ENCODE data around the gene CTNNA1. TPM values are rescaled to one million over a fixed set of nuclear protein-coding genes. Genes with fewer than 3 reads are reported as not detected.

Gene CTNNA1
- total RNA-seq, 1 donor from 2014 or later: 304 TPM

GRCh38 chr5:138792195-138792790 lies 39.1 kb downstream of the CTNNA1 start:
- no peak overlapping the region for H3K27ac ChIP-seq
- no peaks in the 10 kb centered on the region for H3K36me3 ChIP-seq
- no peaks in the 10 kb centered on the region for H3K9me3 ChIP-seq
- no peaks in the 10 kb centered on the region for H3K27me3 ChIP-seq
- no peak for DNase-seq (ENCODE audit: extremely low spot score in 2 of 2)
- TF ChIP-seq POLR2A (IDR thresholded peaks at IDR 0.05) (no peak), POLR2AphosphoS5 (IDR thresholded peaks at IDR 0.05; ENCODE audit: insufficient read depth in 1 of 2, low read depth in 1 of 2) (no peak), CTCF (IDR thresholded peaks at IDR 0.05) (no peak)
- intact Hi-C loops (cut with DNase I): no loop called here
- H3K4me1 ChIP-seq: peaks cover 45% of the 10 kb centered on the region
- H3K4me3 ChIP-seq: no peak overlapping the region

- Histone ChIP-seq H3K4me1 (peaks cover 44% of the 10 kb centered on the region), H3K36me3 (no peaks in the 10 kb centered on the region), H3K27me3 (no peaks in the 10 kb centered on the region), H3K9me3 (no peaks in the 10 kb centered on the region), H3K27ac (no peak overlapping the region), H3K4me3 (no peak overlapping the region)
- intact Hi-C loops (cut with DNase I): no loop called here
- DNase-seq (ENCODE audit: extremely low spot score in 2 of 2): no peak
- TF ChIP-seq POLR2A (IDR thresholded peaks at IDR 0.05): no peak
- TF ChIP-seq CTCF (IDR thresholded peaks at IDR 0.05): no peak
- TF ChIP-seq POLR2AphosphoS5 (IDR thresholded peaks at IDR 0.05; ENCODE audit: insufficient read depth in 1 of 2, low read depth in 1 of 2): no peak
Observed at GRCh38 chr5:138793575-138793974, 40.4 kb downstream of the CTNNA1 start.

GRCh38 chr5:138803285-138803684 lies 50.1 kb downstream of the CTNNA1 start:
- no peak for TF ChIP-seq POLR2AphosphoS5 (IDR thresholded peaks at IDR 0.05; ENCODE audit: insufficient read depth in 1 of 2, low read depth in 1 of 2)
- no peak for TF ChIP-seq POLR2A (IDR thresholded peaks at IDR 0.05)
- no peak for TF ChIP-seq CTCF (IDR thresholded peaks at IDR 0.05)
- Histone ChIP-seq H3K36me3 (no peaks in the 10 kb centered on the region), H3K27me3 (no peaks in the 10 kb centered on the region), H3K9me3 (no peaks in the 10 kb centered on the region), H3K27ac (no peak overlapping the region), H3K4me3 (no peak overlapping the region), H3K4me1 (peaks cover 20% of the 10 kb centered on the region)
- intact Hi-C loops (cut with DNase I): no loop called here
- DNase-seq (ENCODE audit: extremely low spot score in 2 of 2): no peak

- no peak for TF ChIP-seq CTCF (IDR thresholded peaks at IDR 0.05)
- no peak for TF ChIP-seq POLR2AphosphoS5 (IDR thresholded peaks at IDR 0.05; ENCODE audit: insufficient read depth in 1 of 2, low read depth in 1 of 2)
- TF ChIP-seq POLR2A (IDR thresholded peaks at IDR 0.05): no peak
Observed at GRCh38 chr5:138803935-138804334, 50.7 kb downstream of the CTNNA1 start.

GRCh38 chr5:138805096-138805495 lies 51.9 kb downstream of the CTNNA1 start:
- Histone ChIP-seq H3K36me3 (no peaks in the 10 kb centered on the region), H3K27ac (no peak overlapping the region), H3K4me1 (peaks cover 26% of the 10 kb centered on the region), H3K9me3 (no peaks in the 10 kb centered on the region), H3K4me3 (no peak overlapping the region), H3K27me3 (no peaks in the 10 kb centered on the region)
- DNase-seq (ENCODE audit: extremely low spot score in 2 of 2): no peak
- no peak for TF ChIP-seq CTCF (IDR thresholded peaks at IDR 0.05)
- TF ChIP-seq POLR2A (IDR thresholded peaks at IDR 0.05): no peak
- no peak for TF ChIP-seq POLR2AphosphoS5 (IDR thresholded peaks at IDR 0.05; ENCODE audit: insufficient read depth in 1 of 2, low read depth in 1 of 2)
- intact Hi-C loops (cut with DNase I): no loop called here

More at GRCh38 chr5:138803935-138804334, 50.7 kb downstream of the CTNNA1 start:
- Histone ChIP-seq H3K36me3 (no peaks in the 10 kb centered on the region), H3K27ac (no peak overlapping the region), H3K27me3 (no peaks in the 10 kb centered on the region), H3K9me3 (no peaks in the 10 kb centered on the region), H3K4me3 (no peak overlapping the region), H3K4me1 (peaks cover 26% of the 10 kb centered on the region)
- no peak for DNase-seq (ENCODE audit: extremely low spot score in 2 of 2)
- intact Hi-C loops (cut with DNase I): no loop called here
